Neural progenitor cell (in vitro differentiated cells): Measurements from ENCODE around the gene UGT2B28. TPM values are rescaled to one million over a fixed set of nuclear protein-coding genes. Genes with fewer than 3 reads are reported as not detected.
"Not testable (repeated sequence)": the region's sequence is repeated elsewhere in the genome, so short reads cannot be mapped to it uniquely, and the experiment has no call there.

Experiments used
- DNase-seq: peaks from one replicate; pipeline ENCODE4 v3.0.0-alpha.2; 2016; ENCODE audit warnings: low spot score
- H2AFZ ChIP-seq: fragments of 200-600 bp; sonication (generic); replicated peaks from 2 replicates; pipeline ENCODE4 v1.6.1; 2016; ENCODE audit warnings: antibody characterized with exemption
- H3F3A ChIP-seq: fragments of 200-600 bp; sonication (generic); 2 replicates; pipeline ENCODE4 v1.6.1; 2016; ENCODE audit warnings: antibody characterized with exemption, low read depth
- H3K27ac ChIP-seq: fragments of 200-600 bp; sonication (generic); 2 replicates; pipeline ENCODE4 v1.5.1; 2016; ENCODE audit warnings: mild to moderate bottlenecking
- H3K27me3 ChIP-seq: fragments of 200-600 bp; sonication (generic); 2 replicates; pipeline ENCODE4 v1.6.1; 2016; ENCODE audit warnings: mild to moderate bottlenecking, moderate library complexity
- H3K36me3 ChIP-seq: fragments of 200-600 bp; sonication (generic); 2 replicates; pipeline ENCODE4 v1.5.1; 2016
- H3K4me1 ChIP-seq: fragments of 200-600 bp; sonication (generic); 2 replicates; pipeline ENCODE4 v1.6.1; 2016; ENCODE audit warnings: mixed run types
- H3K4me2 ChIP-seq: fragments of 200-600 bp; sonication (generic); 2 replicates; pipeline ENCODE4 v1.6.1; 2016
- H3K4me3 ChIP-seq: fragments of 200-600 bp; sonication (generic); 2 replicates; pipeline ENCODE4 v1.5.1; 2016
- H3K79me2 ChIP-seq: fragments of 200-600 bp; sonication (generic); 2 replicates; pipeline ENCODE4 v1.6.1; 2016; ENCODE audit warnings: low read depth
- H3K9ac ChIP-seq: fragments of 200-600 bp; sonication (generic); 2 replicates; pipeline ENCODE4 v1.6.1; 2016
- H3K9me3 ChIP-seq: fragments of 200-600 bp; sonication (generic); 2 replicates; pipeline ENCODE4 v1.5.1; 2016; ENCODE audit warnings: low read depth
- H4K20me1 ChIP-seq: fragments of 200-600 bp; sonication (generic); 2 replicates; pipeline ENCODE4 v1.6.1; 2016; ENCODE audit warnings: low read depth
- H3K27ac Mint-ChIP-seq: 3 replicates; pipeline ENCODE4 v1.8.0; 2021; ENCODE audit warnings: mixed read lengths
- H3K27me3 Mint-ChIP-seq: 2 replicates; pipeline ENCODE4 v1.8.0; 2022; ENCODE audit warnings: low read depth, mild to moderate bottlenecking, inconsistent platforms, moderate library complexity, mixed read lengths; ENCODE audit not compliant: insufficient read depth
- H3K36me3 Mint-ChIP-seq: 3 replicates; pipeline ENCODE4 v1.8.0; 2021; ENCODE audit warnings: mixed read lengths
- H3K4me1 Mint-ChIP-seq: 3 replicates; pipeline ENCODE4 v1.8.0; 2021; ENCODE audit warnings: mixed read lengths
- H3K4me3 Mint-ChIP-seq: 3 replicates; pipeline ENCODE4 v1.8.0; 2021; ENCODE audit warnings: mild to moderate bottlenecking, moderate library complexity, mixed read lengths
- H3K9me3 Mint-ChIP-seq: 3 replicates; pipeline ENCODE4 v1.8.0; 2020; ENCODE audit warnings: mixed read lengths
- EZH2 ChIP-seq: fragments of 200-600 bp; sonication (generic); IDR thresholded peaks from 2 replicates; pipeline ENCODE4 v1.6.1; 2017; ENCODE audit warnings: antibody characterized with exemption, mild to moderate bottlenecking, moderate library complexity
- EZH2phosphoT487 ChIP-seq: fragments of 200-600 bp; sonication (generic); IDR thresholded peaks from 2 replicates; pipeline ENCODE4 v1.6.1; 2017; ENCODE audit warnings: antibody characterized with exemption
- total RNA-seq: library from RNA; depleted of rRNA; stranded (reverse); fragments of >200 nt; gene quantifications from 2 replicates; pipeline ENCODE4 v1.2.3, GENCODE V29; 2015; ENCODE audit warnings: low replicate concordance
- TF ChIP-seq, protein P1 (sequence below): fragments of 200-600 bp; sonication (generic); IDR thresholded peaks from 2 replicates; pipeline ENCODE4 v1.5.1; 2017; ENCODE audit warnings: antibody characterized with exemption, mild to moderate bottlenecking

The UGT2B28 gene
- total RNA-seq, result not detected in 2 replicates

DNA sequence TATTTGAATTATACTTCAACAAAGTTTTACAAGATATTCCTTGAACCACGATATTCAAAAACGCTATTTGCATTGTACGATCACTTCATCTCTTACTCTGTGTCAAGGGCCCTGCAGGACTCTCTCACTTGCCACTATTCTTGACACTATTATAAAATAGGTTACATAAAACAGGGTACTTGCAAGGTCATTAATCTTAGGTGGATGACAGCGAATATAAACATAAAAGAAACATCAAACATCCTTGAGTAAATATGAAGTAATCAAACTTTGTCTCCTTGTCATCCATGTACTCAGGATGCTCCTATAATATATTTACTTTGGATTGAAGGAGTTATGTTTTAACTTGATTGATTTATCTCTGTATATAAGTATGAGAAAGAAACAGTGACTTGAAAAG is at the start of gene UGT2B28:
Gene UGT2B28 (plus strand): TSS at position 395 of the 400 bp plus-strand sequence. CDS start 26 bp downstream, outside the sequence.
- not testable (repeated sequence) for H3K79me2 ChIP-seq, H3K36me3 ChIP-seq, H3K27ac ChIP-seq, H4K20me1 ChIP-seq, H3K4me3 ChIP-seq, H3K9me3 ChIP-seq, H3K27me3 ChIP-seq, H3K27ac Mint-ChIP-seq, H3K9me3 Mint-ChIP-seq, H3K4me1 ChIP-seq, H3K27me3 Mint-ChIP-seq, H3K36me3 Mint-ChIP-seq, H3K4me2 ChIP-seq, H3K4me1 Mint-ChIP-seq, H3K4me3 Mint-ChIP-seq, H3K9ac ChIP-seq, H2AFZ ChIP-seq, H3F3A ChIP-seq, DNase-seq

DNA sequence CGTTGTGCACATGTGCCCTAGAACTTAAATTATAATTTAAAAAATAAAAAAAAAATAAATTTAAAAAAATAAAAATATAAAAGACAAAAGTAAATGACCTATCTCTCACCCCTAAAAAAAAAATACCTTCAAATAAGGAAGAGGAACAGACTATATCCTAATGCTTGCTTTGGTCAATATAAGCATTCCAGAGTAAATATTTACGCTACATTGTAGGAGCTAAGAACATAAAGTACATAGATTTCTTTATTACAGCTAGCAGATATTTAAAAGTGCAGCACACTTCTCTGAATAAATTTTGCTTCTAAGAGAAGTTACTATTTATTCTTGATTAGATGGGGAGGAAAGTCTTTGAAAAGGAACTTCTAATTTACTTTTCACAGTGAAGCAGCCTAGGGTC is 41.2 kb upstream of the UGT2B28 start:
- no peak overlapping the region for H3K27ac Mint-ChIP-seq
- no peaks in the 10 kb centered on the region for H3K4me1 Mint-ChIP-seq
- Histone ChIP-seq H3K9ac (no peak overlapping the region), H3K36me3 (no peaks in the 10 kb centered on the region), H4K20me1 (no peaks in the 10 kb centered on the region), H3K4me2 (peak overlapping the region; percentile 33), H3F3A (no peaks in the 10 kb centered on the region), H3K4me1 (peaks cover 8% of the 10 kb centered on the region), H3K79me2 (no peaks in the 10 kb centered on the region), H3K9me3 (no peaks in the 10 kb centered on the region), H2AFZ (peak overlapping the region; percentile 43), H3K4me3 (no peak overlapping the region), H3K27me3 (no peaks in the 10 kb centered on the region), H3K27ac (peak overlapping the region; percentile 68)
- no peaks in the 10 kb centered on the region for H3K27me3 Mint-ChIP-seq
- no peaks in the 10 kb centered on the region for H3K36me3 Mint-ChIP-seq
- TF ChIP-seq, protein P1, sequence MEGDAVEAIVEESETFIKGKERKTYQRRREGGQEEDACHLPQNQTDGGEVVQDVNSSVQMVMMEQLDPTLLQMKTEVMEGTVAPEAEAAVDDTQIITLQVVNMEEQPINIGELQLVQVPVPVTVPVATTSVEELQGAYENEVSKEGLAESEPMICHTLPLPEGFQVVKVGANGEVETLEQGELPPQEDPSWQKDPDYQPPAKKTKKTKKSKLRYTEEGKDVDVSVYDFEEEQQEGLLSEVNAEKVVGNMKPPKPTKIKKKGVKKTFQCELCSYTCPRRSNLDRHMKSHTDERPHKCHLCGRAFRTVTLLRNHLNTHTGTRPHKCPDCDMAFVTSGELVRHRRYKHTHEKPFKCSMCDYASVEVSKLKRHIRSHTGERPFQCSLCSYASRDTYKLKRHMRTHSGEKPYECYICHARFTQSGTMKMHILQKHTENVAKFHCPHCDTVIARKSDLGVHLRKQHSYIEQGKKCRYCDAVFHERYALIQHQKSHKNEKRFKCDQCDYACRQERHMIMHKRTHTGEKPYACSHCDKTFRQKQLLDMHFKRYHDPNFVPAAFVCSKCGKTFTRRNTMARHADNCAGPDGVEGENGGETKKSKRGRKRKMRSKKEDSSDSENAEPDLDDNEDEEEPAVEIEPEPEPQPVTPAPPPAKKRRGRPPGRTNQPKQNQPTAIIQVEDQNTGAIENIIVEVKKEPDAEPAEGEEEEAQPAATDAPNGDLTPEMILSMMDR, result no peak
- TF ChIP-seq EZH2, result no peak
- TF ChIP-seq EZH2phosphoT487, result no peak
- no peak overlapping the region for H3K4me3 Mint-ChIP-seq
- peaks cover 2% of the 10 kb centered on the region for H3K9me3 Mint-ChIP-seq
- DNase-seq, result no peak

DNA sequence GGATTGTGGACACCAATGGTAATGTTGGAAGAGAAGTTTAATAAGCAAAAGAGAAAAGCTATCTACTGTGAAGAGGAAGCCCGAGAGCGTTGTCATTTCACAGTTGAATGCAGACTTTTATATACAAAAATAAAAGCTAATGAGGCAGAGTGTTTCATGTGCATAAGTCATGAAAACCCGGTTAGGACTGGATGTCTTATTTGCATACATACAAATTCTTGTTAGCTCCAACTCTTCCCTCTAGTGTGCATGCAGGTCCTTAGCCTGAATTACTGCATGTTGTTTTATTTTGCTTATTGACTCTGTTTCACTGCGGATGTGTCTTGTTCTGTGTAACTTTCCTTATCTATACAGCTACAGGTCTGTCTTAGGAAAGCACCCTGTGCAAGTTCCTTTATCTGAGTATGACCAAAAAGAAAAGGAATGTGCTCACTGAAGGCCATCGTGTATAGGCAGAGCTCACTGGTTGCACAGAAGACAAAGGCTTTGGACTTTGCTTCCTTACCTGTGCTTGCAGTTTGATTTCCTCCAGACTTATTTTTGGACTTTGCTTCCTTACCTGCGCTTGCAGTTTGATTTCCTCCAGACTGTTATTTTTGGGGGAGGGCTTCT is 40.6 kb upstream of the UGT2B28 start:
- Mint-ChIP-seq H3K9me3 (peaks cover 2% of the 10 kb centered on the region), H3K4me1 (no peaks in the 10 kb centered on the region), H3K27ac (no peak overlapping the region), H3K27me3 (no peaks in the 10 kb centered on the region), H3K36me3 (no peaks in the 10 kb centered on the region), H3K4me3 (no peak overlapping the region)
- TF ChIP-seq, protein P1, result no peak
- no peak for TF ChIP-seq EZH2phosphoT487
- no peak for TF ChIP-seq EZH2
- no peaks in the 10 kb centered on the region for H3K36me3 ChIP-seq
- peak overlapping the region; percentile 43 for H2AFZ ChIP-seq
- DNase-seq, result no peak
- no peak overlapping the region for H3K9ac ChIP-seq
- no peaks in the 10 kb centered on the region for H4K20me1 ChIP-seq
- peak overlapping the region; percentile 33 for H3K4me2 ChIP-seq
- H3K4me1 ChIP-seq, result peaks cover 8% of the 10 kb centered on the region
- H3K27me3 ChIP-seq, result no peaks in the 10 kb centered on the region
- no peaks in the 10 kb centered on the region for H3F3A ChIP-seq
- H3K4me3 ChIP-seq, result no peak overlapping the region
- no peaks in the 10 kb centered on the region for H3K79me2 ChIP-seq
- H3K9me3 ChIP-seq, result no peaks in the 10 kb centered on the region
- peak overlapping the region; percentile 68 for H3K27ac ChIP-seq

DNA sequence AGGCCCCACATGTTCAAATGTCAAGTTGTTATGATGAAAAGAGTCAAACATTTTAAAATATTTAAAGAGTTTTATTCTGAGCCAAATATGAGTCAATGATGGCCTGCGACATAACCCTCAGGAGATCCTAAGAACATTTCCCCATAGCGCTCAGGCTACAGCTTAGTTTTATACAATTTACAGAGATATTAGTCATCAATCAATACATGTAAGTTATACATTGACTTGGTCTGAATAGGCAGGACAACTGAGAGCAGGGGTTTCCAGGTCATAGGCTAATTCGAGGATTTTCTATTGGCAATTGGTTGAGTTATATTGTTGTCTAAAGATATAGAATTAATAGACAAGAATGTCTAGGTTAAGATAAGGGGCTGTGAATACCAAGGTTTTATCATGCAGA is 39.5 kb upstream of the UGT2B28 start:
- not testable (repeated sequence) for H4K20me1 ChIP-seq, H3K4me1 ChIP-seq, H3K4me2 ChIP-seq, H3K27me3 Mint-ChIP-seq, H3K9me3 ChIP-seq, H3K27ac Mint-ChIP-seq, H3K27ac ChIP-seq, H3F3A ChIP-seq, DNase-seq, H3K27me3 ChIP-seq, H3K79me2 ChIP-seq, H3K9me3 Mint-ChIP-seq, H3K36me3 ChIP-seq, H3K4me3 ChIP-seq, H3K4me3 Mint-ChIP-seq, H3K36me3 Mint-ChIP-seq, H2AFZ ChIP-seq, H3K9ac ChIP-seq, H3K4me1 Mint-ChIP-seq

DNA sequence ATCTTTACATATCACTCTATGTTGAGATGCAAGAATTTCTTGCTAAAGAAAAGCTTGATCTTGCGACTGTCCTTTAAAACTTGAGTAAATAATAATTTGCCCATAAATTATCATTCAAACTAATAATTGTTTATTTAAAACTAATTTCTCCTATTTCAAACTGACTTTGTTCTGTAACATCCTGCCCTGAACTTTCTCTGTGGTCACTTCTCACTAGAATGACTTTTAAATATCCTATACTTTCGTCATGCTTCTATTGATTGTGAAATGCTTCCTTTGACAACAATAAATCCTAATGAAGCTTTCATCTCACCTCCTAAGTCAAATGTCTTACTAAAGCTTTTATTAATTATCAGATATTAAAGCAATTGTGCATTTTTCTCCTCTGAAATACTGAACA is 38.5 kb upstream of the UGT2B28 start:
- H3K27ac Mint-ChIP-seq, result not testable (repeated sequence)

DNA sequence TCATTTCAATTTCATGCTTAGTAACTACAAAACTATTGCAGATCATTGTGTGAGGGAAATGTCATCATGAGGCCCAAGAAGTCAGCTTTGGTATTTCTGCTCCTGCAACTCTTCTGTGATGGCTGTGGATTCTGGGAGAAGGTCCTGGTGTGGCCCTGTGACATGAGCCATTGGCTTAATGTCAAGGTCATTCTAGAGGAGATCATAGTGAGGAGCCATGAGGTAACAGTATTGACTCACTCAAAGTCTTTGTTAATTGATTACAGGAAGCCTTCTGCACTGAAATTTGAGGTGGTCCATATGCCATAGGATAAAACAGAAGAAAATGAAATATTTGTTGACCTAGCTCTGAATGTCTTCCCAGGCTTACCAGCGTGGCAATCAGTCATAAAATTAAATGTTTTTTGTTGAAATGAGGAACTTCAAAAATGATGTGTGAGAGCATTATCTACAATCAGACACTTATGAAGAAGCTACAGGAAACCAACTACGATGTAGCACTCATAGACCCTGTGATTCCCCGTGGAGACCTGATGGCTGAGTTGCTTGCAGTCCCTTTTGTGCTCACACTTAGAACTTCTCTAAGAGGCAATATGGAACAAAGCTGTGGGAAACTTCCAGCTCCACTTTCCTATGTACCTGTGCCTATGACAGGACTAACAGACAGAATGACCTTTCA is 37.6 kb upstream of the UGT2B28 start:
- H3K9me3 Mint-ChIP-seq, H3K27me3 ChIP-seq, H3K9ac ChIP-seq, DNase-seq, H3K79me2 ChIP-seq, H3K27ac Mint-ChIP-seq, H3K4me3 Mint-ChIP-seq, H4K20me1 ChIP-seq, H2AFZ ChIP-seq, H3K36me3 ChIP-seq, H3K4me3 ChIP-seq, H3K4me1 ChIP-seq, H3K27ac ChIP-seq, H3K4me1 Mint-ChIP-seq, H3F3A ChIP-seq, H3K4me2 ChIP-seq, H3K36me3 Mint-ChIP-seq, H3K27me3 Mint-ChIP-seq, H3K9me3 ChIP-seq: not testable (repeated sequence)

More for the DNA sequence above, 38.5 kb upstream of the UGT2B28 start:
- not testable (repeated sequence) for H3K9ac ChIP-seq, H3K4me1 Mint-ChIP-seq, H2AFZ ChIP-seq, H3K27ac ChIP-seq, H3K27me3 ChIP-seq, H3K9me3 ChIP-seq, H3K4me3 ChIP-seq, H3K79me2 ChIP-seq, H3K36me3 Mint-ChIP-seq, DNase-seq, H3K9me3 Mint-ChIP-seq, H4K20me1 ChIP-seq, H3K4me2 ChIP-seq, H3F3A ChIP-seq, H3K36me3 ChIP-seq, H3K4me1 ChIP-seq, H3K27me3 Mint-ChIP-seq, H3K4me3 Mint-ChIP-seq
